Pancreas (tissue), 10 donors: ENCODE data around the gene RFC5. TPM values are rescaled to one million over a fixed set of nuclear protein-coding genes. Genes with fewer than 3 reads are reported as not detected.
A peak's percentile ranks its signal among the peaks of the same experiment; 100 is the strongest.

Source experiments
- ATAC-seq, 4 donors: fragments of 200-7000 bp; cut with Tn5 transposase; one replicate each; pipeline versions ENCODE4 v1.8.0 to v1.9.1; 2020; ENCODE audit warnings: mild to moderate bottlenecking in 4 of 4, moderate library complexity in 4 of 4
- DNase-seq, 6 donors: peaks; one replicate each; pipeline ENCODE4 v3.0.0-alpha.2; 2020
- FAIRE-seq: peaks from 2 replicates; lab custom pipeline; 2012; peaks lifted over from hg19 to GRCh38; lab: Jason Lieb, UNC
- H3K27ac ChIP-seq, 4 donors: fragments of 200-600 bp; sonication (generic); 1 replicate in 3 of 4; 2 replicates in 1 of 4; pipeline versions ENCODE4 v1.5.0 to v1.8.0; 2020
- H3K27me3 ChIP-seq, 4 donors: fragments of 200-600 bp; one replicate each; pipeline ENCODE4 v1.8.0; 2021
- H3K36me3 ChIP-seq, 3 donors: fragments of 200-600 bp; sonication (generic) in 1 of 3; one replicate each; pipeline versions ENCODE4 v1.5.0 to v1.8.0; 2020 to 2021
- H3K4me1 ChIP-seq, 3 donors: fragments of 200-600 bp; one replicate each; pipeline ENCODE4 v1.8.0; 2021
- H3K4me3 ChIP-seq, 4 donors: fragments of 200-600 bp; sonication (generic) in 2 of 4; one replicate each; pipeline versions ENCODE4 v1.5.0 to v1.8.0; 2020 to 2021
- H3K9me3 ChIP-seq, 4 donors: fragments of 200-600 bp; one replicate each; pipeline ENCODE4 v1.8.0; 2021
- WGBS, 2 donors: extraction: QIAGEN DNeasy Blood & Tissue Kit; methylation state at CpG; one replicate each; pipeline ENCODE4 v1.1.7; 2013; 5-methylcytosine and 5-hydroxymethylcytosine counted together
- intact Hi-C, 3 donors: fragments of 100-400 bp; cut with DNase I; formaldehyde crosslinking; loops; one replicate each; pipeline versions ENCODE4 v1.11.1 to v1.14.2; 2022
- polyA plus RNA-seq, 2 donors: library from polyadenylated mRNA; stranded (reverse); fragments of 200-250 nt; gene quantifications; one replicate each; pipeline ENCODE4 v1.2.3, GENCODE V29; 2013
- total RNA-seq, 6 donors: library from RNA; stranded (reverse); fragmentation: NEBNext Ultra II Directional in 4 of 6; extraction: Animal tissue kit (Norgen Biotek cat#: 25700) in 4 of 6; gene quantifications; one replicate each; pipeline versions ENCODE4 v1.2.1 to v1.2.4, GENCODE V29; 2021 to 2023
- TF ChIP-seq, protein P1 (sequence below), 4 donors: fragments of 200-600 bp; sonication (generic) in 3 of 4; IDR thresholded peaks; one replicate each; pipeline versions ENCODE4 v1.5.0 to v1.8.0; 2021; ENCODE audit warnings: antibody characterized with exemption in 4 of 4
- donor health status: healthy with polysubstance abuse.
- donor health status: DM: no; HTN: no; CAD: no; lungs with moderate emphysema.
- donor health status: DM: no; HTN: no; CAD: no.
- donor health status: control.
- donor health status: control.
- donor health status: Bipolar disorder and iron deficiency.
- donor health status: DM: yes; HTN: yes; CAD: no.
- donor health status: DM: no; HTN: no; CAD: no.
- donor health status: DM: no; HTN: no; CAD: no.
- donor health status: DM: yes; HTN: yes; CAD: no.

Gene RFC5
- total and polyA plus RNA-seq, 8 donors = 4.0 to 8.8 (median 5.1) TPM

GRCh38 chr12:118034429-118035189 is 18.1 kb downstream of the RFC5 start:
- no peak overlapping the region for H3K4me3 ChIP-seq
- no peaks in the 10 kb centered on the region for H3K4me1 ChIP-seq
- DNase-seq (no peak), FAIRE-seq (no peak), ATAC-seq (peak; percentile 57 to 83 (median 80))
- H3K27me3 ChIP-seq = no peaks in the 10 kb centered on the region
- no peaks in the 10 kb centered on the region for H3K9me3 ChIP-seq
- H3K27ac ChIP-seq = no peak overlapping the region
- TF ChIP-seq, protein P1, sequence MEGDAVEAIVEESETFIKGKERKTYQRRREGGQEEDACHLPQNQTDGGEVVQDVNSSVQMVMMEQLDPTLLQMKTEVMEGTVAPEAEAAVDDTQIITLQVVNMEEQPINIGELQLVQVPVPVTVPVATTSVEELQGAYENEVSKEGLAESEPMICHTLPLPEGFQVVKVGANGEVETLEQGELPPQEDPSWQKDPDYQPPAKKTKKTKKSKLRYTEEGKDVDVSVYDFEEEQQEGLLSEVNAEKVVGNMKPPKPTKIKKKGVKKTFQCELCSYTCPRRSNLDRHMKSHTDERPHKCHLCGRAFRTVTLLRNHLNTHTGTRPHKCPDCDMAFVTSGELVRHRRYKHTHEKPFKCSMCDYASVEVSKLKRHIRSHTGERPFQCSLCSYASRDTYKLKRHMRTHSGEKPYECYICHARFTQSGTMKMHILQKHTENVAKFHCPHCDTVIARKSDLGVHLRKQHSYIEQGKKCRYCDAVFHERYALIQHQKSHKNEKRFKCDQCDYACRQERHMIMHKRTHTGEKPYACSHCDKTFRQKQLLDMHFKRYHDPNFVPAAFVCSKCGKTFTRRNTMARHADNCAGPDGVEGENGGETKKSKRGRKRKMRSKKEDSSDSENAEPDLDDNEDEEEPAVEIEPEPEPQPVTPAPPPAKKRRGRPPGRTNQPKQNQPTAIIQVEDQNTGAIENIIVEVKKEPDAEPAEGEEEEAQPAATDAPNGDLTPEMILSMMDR (IDR thresholded peaks at IDR 0.05) = peak in 1 of 4 donors; percentile 19
- 88% methylated on average over 5 of the region's 5 CpGs for WGBS, 2 donors
- H3K36me3 ChIP-seq = peaks cover 0 to 88% (median 24%) of the 10 kb centered on the region in 3 donors
- intact Hi-C loops = loop anchor here in 1 of 3 donors (10.0 kb wide), 1 partner anchor 160 kb away; no protein-coding TSS in a partner anchor

- TF ChIP-seq, protein P1 (IDR thresholded peaks at IDR 0.05) = no peak
- Histone ChIP-seq H3K9me3 (no peaks in the 10 kb centered on the region), H3K27ac (no peak overlapping the region), H3K36me3 (peaks cover 0 to 92% (median 24%) of the 10 kb centered on the region in 3 donors), H3K27me3 (no peaks in the 10 kb centered on the region), H3K4me3 (no peak overlapping the region), H3K4me1 (no peaks in the 10 kb centered on the region)
- intact Hi-C loops = loop anchor here in 1 of 3 donors (10.0 kb wide), 1 partner anchor 161 kb away; no protein-coding TSS in a partner anchor
- 81% methylated on average over 9 of the region's 9 CpGs for whole genome bisulfite sequencing, 2 donors
- DNase-seq (no peak), FAIRE-seq (no peak), ATAC-seq (peak in 1 of 4 donors; percentile 42)
Measured at GRCh38 chr12:118035190-118036041, 18.9 kb downstream of the RFC5 start.

DNA sequence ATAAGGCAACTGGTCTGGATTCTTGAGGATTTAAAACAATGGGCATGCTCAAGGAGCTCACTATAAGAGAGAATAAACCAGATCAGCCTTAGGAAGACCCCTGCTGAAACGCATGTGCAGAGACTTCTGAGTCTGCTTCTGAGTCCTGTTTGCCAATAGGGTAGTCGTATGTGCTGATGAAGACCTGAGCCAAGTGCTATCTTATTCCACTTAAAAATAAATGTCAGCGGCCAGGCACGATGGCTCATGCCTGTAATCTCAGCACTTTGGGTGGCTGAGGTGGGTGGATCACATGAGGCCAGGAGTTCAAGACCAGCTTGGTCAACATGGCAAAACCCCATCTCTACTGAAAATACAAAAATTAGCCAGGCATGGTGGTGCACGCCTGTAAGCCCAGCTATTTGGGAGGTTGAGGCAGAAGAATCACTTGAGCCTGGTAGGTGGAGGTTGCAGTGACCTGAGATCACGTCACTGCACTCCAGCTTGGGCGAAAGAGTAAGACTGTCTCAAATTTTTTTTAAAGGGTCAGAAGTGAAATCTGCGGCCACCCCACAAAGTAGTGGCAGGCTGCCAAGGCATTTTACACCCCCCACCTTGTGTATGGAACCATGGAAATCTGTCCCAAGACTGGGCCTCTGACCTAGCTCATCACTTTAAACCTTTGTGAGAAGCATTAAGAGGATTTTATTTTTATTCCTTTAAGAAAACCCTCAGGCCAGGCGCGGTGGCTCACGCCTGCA is 20.3 kb downstream of the RFC5 start:
- Histone ChIP-seq H3K4me1 (no peaks in the 10 kb centered on the region), H3K27ac (no peak overlapping the region), H3K4me3 (no peak overlapping the region), H3K27me3 (no peaks in the 10 kb centered on the region), H3K9me3 (no peaks in the 10 kb centered on the region), H3K36me3 (peaks cover 0 to 91% (median 24%) of the 10 kb centered on the region in 3 donors)
- intact Hi-C loops = loop anchor here in 1 of 3 donors (10.0 kb wide), 1 partner anchor 162 kb away; no protein-coding TSS in a partner anchor
- TF ChIP-seq, protein P1 (IDR thresholded peaks at IDR 0.05) = no peak
- no peak for DNase-seq
- FAIRE-seq = no peak
- WGBS, 2 donors = 90 to 93% methylated on average over 11 of the region's 11 CpGs
- ATAC-seq = no peak

DNA sequence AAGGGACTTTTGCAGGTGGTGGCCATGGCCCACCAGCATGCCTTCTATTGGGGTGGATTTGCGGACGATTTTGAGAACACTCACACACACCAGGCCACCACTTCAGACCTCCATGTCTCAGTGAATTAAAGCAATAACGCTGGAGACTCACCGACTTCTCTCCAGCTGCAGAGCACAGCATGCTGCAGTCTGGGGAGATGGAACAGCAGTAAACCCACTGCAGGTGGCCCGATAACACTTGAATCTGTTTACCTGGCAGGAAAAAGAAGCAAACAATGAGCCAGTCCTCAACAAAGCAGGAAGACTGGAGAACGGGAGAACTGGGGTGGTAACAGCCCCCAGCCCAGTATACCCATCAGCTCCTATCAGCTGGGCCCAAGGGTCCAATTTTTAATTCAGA is 21.6 kb downstream of the RFC5 start:
- Histone ChIP-seq H3K27ac (no peak overlapping the region), H3K4me1 (no peaks in the 10 kb centered on the region), H3K9me3 (no peaks in the 10 kb centered on the region), H3K36me3 (peaks cover 0 to 91% (median 26%) of the 10 kb centered on the region in 3 donors), H3K4me3 (no peak overlapping the region), H3K27me3 (no peaks in the 10 kb centered on the region)
- ATAC-seq = no peak
- no peak for FAIRE-seq
- WGBS, 2 donors = 64 to 68% methylated on average over 6 of the region's 6 CpGs
- DNase-seq = no peak
- TF ChIP-seq, protein P1 (IDR thresholded peaks at IDR 0.05) = no peak
- intact Hi-C loops = loop anchor here in 1 of 3 donors (10.0 kb wide), 1 partner anchor 163 kb away; no protein-coding TSS in a partner anchor
